HTERT RPE-1 (cell line): Measurements from ENCODE around the gene TFRC.
"Not testable (repeated sequence)": the region's sequence is repeated elsewhere in the genome, so short reads cannot be mapped to it uniquely, and the experiment has no call there.

ENCODE experiments used
- in situ Hi-C: fragments of 300-500 bp; cut with MboI; formaldehyde crosslinking; loops from 4 replicates; pipeline ENCODE4 v1.14.3; 2020; ENCODE audit warnings: low sequenced_read_pairs

TFRC gene

GRCh38 chr3:196081834-196082618 lies at the start of gene TFRC:
Gene TFRC (minus strand): TSS chr3:196082090. CDS start chr3:196077099, 4,991 bp downstream.
- in situ Hi-C loops = no loop called here

GRCh38 chr3:196128172-196128843 lies 46.4 kb upstream of the TFRC start:
- in situ Hi-C loops = no loop called here

GRCh38 chr3:196127308-196128040 lies 45.6 kb upstream of the TFRC start:
- in situ Hi-C loops = no loop called here

- in situ Hi-C loops = no loop called here
These were observed 42.7 kb upstream of the TFRC start for GRCh38 chr3:196124608-196125007.

- in situ Hi-C loops = no loop called here
These were observed 40.8 kb upstream of the TFRC start for GRCh38 chr3:196122688-196123046.

- in situ Hi-C loops = no loop called here
These were observed 40.3 kb upstream of the TFRC start for GRCh38 chr3:196122021-196122687.

GRCh38 chr3:196121066-196121465 lies 39.2 kb upstream of the TFRC start:
- in situ Hi-C loops = no loop called here

- in situ Hi-C loops = no loop called here
These were observed 38.5 kb upstream of the TFRC start for GRCh38 chr3:196120291-196120951.

- in situ Hi-C loops = no loop called here
These were observed 35.9 kb upstream of the TFRC start for GRCh38 chr3:196117809-196118208.

GRCh38 chr3:196115678-196116083 lies 33.8 kb upstream of the TFRC start:
- in situ Hi-C loops = no loop called here

- in situ Hi-C loops = no loop called here
These were observed 30.1 kb upstream of the TFRC start for GRCh38 chr3:196111939-196112386.

- in situ Hi-C loops = no loop called here
These were observed 26.3 kb upstream of the TFRC start for GRCh38 chr3:196108075-196108743.

- in situ Hi-C loops = not testable (repeated sequence)
These were observed 22.8 kb upstream of the TFRC start for GRCh38 chr3:196104707-196105106.

GRCh38 chr3:196098365-196098980 lies 16.6 kb upstream of the TFRC start:
- in situ Hi-C loops = not testable (repeated sequence)

- in situ Hi-C loops = no loop called here
These were observed 15.7 kb upstream of the TFRC start for GRCh38 chr3:196097373-196098154.

- in situ Hi-C loops = no loop called here
These were observed 14.6 kb upstream of the TFRC start for GRCh38 chr3:196096382-196096953.

- in situ Hi-C loops = no loop called here
These were observed 11.6 kb upstream of the TFRC start for GRCh38 chr3:196093317-196094111.

- in situ Hi-C loops = no loop called here
These were observed 6.0 kb upstream of the TFRC start for GRCh38 chr3:196087906-196088305.
